Astrocyte of the spinal cord (primary cell): Measurements from ENCODE around the gene CYTIP.
A peak's percentile ranks its signal among the peaks of the same experiment; 100 is the strongest.

Experiments
- DNase-seq: peaks from one replicate; pipeline ENCODE4 v3.0.0; 2011; ENCODE audit warnings: low read depth, low spot score
- H3K4me3 ChIP-seq: 2 replicates; pipeline ENCODE4 v1.5.1; 2011; ENCODE audit warnings: low read depth, mild to moderate bottlenecking, low read length, moderate library complexity
- CTCF ChIP-seq: IDR thresholded peaks from 2 replicates; pipeline ENCODE4 v1.5.1; 2012; ENCODE audit warnings: low read depth, mild to moderate bottlenecking, low read length, inconsistent platforms
- in situ Hi-C: cut with HindIII; loops from 2 replicates; pipeline ENCODE4 v1.10.0; 2017; ENCODE audit warnings: low sequenced_read_pairs

Gene CYTIP

GRCh38 chr2:157443795-157444640 lies at the start of gene CYTIP:
Gene CYTIP (minus strand): TSS chr2:157444089. CDS start chr2:157444020, 69 bp downstream.
- TF ChIP-seq CTCF, result no peak
- in situ Hi-C loops, result no loop called here
- DNase-seq, result no peak
- no peak within 1 kb of the TSS for H3K4me3 ChIP-seq

GRCh38 chr2:157492189-157492773 lies 48.4 kb upstream of the CYTIP start:
- DNase-seq, result peak; percentile 69
- no peak overlapping the region for H3K4me3 ChIP-seq
- TF ChIP-seq CTCF, result peak; percentile 86
- in situ Hi-C loops, result no loop called here

- TF ChIP-seq CTCF, result no peak
- DNase-seq, result no peak
- in situ Hi-C loops, result no loop called here
- no peak overlapping the region for H3K4me3 ChIP-seq
These were observed 46.1 kb upstream of the CYTIP start for GRCh38 chr2:157489983-157490382.

- no peak for TF ChIP-seq CTCF
- DNase-seq, result no peak
- no peak overlapping the region for H3K4me3 ChIP-seq
- in situ Hi-C loops, result no loop called here
These were observed 45.0 kb upstream of the CYTIP start for GRCh38 chr2:157488877-157489276.

DNA sequence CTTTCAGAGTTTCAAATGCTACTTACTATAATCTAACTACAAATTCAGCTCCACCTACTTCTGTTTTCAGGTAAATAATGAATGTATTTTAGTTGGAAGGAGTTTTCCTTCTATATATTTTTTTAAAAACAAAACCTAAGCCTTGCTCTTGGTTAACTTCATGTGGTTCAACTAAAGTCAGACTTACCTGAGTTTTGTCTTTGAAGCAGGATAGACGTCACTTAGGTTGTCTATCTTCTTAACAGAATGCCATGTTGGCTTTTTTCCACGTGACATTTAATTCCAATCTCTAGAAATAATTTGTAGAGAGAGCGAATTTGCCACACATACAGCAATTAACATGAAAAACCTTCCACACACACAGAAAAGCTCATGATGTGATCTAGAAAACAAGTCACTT lies 43.9 kb upstream of the CYTIP start:
- DNase-seq, result no peak
- H3K4me3 ChIP-seq, result no peak overlapping the region
- in situ Hi-C loops, result no loop called here
- TF ChIP-seq CTCF, result no peak

DNA sequence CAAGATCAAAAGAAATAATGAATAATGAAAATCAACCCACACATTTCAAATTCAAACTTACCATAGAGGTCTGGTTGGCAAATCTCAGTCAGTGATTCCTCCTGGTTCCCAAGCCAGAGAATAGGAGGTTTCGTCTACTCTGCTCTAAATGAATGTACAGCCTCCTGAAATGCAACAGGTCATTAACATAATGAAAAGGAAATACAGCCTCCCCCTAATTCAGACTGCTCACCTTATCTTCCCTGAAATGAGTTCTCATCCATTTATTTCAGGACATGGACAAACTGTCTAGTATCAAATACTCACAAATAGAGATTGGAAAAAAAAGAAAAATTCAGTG lies 43.4 kb upstream of the CYTIP start:
- no peak for TF ChIP-seq CTCF
- in situ Hi-C loops, result no loop called here
- H3K4me3 ChIP-seq, result no peak overlapping the region
- no peak for DNase-seq
